NCI-H69 (cell line): ENCODE results near the gene MTMR4.
"Not testable (repeated sequence)": the region's sequence is repeated elsewhere in the genome, so short reads cannot be mapped to it uniquely, and the experiment has no call there.

Source experiments
- DNase-seq: peaks from one replicate; lab custom pipeline; 2025; lab: John Stamatoyannopoulos, UW

Gene MTMR4

DNA sequence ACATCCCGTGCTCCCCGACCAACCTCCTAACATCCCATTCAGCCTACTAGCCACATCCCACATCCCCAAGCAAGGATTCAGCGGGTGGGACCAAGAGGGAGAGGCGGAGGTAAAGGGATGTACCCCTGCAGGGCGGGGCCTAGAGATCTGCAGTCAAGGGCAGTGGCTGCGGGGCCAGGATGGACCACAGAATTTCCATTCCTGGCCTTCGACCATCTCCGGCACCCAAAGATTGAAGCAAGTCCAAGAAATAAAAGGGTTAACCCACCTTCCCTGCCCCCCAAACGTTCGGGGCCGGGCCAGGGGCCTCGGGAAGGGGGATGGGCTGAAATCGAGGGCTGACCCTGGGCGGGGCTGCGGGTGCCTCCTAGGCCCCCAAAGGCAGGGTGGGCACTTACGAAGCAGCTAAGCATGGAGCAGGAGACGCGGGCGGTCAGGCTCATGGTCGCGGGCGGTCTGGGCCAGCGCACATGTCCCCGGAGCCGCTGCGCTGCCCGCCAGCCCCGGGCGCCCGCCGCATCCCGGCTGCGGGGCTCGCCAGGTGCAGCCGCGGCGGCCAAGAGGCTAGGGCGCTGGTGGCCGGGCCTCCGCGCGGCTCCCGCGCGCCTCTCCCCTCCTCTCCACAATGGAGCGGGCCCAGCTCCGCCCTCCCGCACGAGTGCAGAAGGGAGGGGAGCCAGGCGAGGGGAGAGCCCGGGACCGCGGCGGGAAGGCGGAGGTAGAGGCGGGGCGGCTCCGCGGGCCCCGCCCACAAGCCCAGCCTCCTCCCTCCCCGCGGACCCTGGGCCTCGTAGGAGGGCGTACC is at the start of gene MTMR4:
TSS of gene MTMR4 (minus strand) at position 674 of the 805 bp plus-strand sequence. CDS start at position 443, 231 bp downstream.
- DNase-seq = peak; percentile 95

DNA sequence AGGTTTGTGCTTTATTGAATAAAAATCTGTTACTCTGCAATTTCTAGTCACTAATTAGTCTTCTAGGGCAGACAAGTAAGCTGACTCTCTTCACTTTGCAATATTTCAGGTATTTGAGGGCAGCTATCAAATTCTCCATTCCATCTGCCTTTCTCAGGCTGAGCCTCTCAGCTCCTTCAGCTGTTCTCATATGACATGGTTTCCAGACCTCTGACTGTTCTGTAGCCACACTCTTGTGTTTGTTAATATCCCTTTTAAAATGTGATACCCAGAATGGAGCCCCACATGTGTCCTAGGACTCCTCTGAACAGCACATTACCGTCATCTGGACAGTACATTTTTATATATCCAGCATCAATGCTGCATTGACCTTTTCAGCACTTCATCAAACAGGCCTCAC is 46.1 kb upstream of the MTMR4 start:
- DNase-seq = peak; percentile 12

DNA sequence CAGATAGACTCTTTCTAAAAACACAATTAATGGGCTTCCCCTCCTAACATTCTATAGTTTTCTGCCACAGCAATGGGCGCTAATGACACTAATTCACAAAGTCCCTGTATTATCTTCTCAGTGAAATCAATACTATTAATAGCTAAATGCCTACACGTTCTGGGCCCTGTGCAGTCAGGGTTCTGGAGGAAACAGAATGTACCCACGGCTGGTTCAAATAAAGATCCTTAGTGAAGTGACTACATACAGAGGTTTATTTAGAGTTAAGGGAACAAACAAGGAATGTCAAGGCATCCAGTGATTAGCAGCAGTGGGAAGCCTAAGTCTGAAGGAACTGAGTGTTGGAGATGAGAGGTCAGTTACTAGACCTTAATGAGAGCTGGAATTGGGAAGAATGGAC is 43.5 kb upstream of the MTMR4 start:
- no peak for DNase-seq

DNA sequence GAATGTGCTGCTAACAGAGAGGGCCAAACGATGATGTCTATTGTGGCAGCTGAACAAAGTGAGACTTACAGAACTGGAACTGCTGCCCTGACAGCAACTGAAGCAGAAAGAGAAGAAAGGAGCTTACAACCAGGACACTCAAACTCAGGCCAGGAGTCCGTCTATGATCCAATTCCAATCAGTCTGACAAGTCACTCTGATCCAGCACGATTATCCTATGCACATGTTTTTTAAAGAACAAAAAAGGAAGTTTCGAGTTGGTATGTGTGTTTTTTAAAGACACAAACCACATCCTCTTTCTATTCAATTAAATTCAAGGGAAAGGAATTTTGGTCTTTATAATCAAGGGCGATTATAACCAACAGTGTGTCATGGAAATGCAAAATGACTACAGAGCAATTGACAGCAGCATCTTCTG is 42.4 kb upstream of the MTMR4 start:
- DNase-seq = no peak

- DNase-seq = not testable (repeated sequence)
These were observed 40.7 kb upstream of the MTMR4 start for GRCh38 chr17:58555109-58555508.

DNA sequence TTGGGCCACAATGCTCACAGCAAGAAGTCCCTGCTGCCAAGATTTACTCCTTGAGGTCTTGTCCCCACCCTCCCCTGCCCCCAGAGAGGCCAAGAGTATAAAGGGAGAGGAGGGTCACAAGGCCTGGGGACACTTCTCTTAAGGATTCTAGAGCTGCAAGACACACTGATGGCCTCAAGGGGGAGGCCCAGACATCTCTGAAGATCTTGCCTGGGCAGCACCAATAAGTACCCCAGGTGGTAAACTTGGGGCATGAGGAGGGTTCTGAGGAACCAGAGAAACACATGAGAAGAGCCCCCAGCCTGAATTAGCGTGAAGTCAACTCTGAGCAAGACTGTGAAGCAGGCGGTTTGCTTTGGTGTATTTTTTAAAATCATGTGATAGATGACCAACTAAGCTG is 26.8 kb upstream of the MTMR4 start:
- peak; percentile 29 for DNase-seq

DNA sequence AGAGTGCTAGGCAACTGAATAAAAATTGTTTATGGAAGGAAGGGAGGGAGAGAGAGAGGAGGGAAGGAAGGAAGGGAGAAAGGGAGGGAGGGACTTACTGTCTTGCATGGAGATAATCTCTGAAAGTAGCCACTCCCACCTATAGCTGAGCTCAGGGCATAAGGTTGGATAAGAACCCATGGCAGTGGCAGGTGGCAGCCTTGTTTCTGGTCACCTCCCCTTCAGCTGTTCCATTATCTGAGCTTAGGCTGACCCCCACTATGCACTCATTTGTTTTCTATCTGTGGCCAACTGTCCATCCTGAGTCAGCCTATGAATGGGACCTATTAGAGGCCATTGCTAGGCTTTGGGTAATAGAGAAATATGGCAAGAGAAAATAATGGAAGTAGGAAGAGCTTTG is 25.3 kb upstream of the MTMR4 start:
- peak; percentile 77 for DNase-seq

- peak; percentile 72 for DNase-seq
These were observed 24.5 kb upstream of the MTMR4 start for GRCh38 chr17:58538811-58539409.

DNA sequence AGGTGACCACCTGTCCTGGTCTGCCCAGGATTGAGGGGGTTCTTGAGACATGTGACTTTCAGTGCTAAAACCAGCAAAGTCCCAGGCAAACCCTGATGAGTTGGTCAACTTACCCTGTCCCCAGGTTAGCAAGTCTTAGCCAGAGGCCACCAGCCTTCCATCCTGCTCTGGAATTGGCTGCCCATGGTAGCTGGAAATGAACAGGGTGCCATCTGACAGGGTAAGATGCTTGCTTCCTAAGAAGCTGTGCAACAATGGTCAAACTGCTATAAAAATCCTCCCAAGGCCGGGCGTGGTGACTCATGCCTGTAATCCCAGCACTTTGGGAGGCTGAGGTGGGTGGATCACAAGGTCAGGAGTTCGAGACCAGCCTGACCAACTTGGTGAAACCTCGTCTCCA is 22.8 kb upstream of the MTMR4 start:
- no peak for DNase-seq

GRCh38 chr17:58536542-58536941 is 22.1 kb upstream of the MTMR4 start:
- DNase-seq = peak; percentile 13

DNA sequence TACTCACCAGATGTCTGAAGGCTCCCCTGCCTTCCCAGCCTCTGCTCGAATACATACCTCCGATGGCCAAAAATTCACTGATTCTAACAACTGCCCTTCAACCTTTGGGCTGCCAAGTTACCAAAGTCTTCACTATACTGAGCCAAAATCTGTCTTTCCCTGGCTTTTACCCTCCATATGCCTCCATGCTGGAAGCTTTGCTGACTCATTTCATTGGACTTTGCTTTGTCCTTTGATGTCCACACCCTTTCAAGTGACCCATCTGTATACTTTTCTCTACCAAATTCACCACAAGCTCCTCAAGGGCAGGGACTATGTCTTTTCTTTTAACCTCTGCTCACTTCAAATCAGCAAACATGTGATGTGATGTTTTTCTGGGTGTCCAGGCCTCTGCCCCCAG is 21.0 kb upstream of the MTMR4 start:
- DNase-seq = no peak

DNA sequence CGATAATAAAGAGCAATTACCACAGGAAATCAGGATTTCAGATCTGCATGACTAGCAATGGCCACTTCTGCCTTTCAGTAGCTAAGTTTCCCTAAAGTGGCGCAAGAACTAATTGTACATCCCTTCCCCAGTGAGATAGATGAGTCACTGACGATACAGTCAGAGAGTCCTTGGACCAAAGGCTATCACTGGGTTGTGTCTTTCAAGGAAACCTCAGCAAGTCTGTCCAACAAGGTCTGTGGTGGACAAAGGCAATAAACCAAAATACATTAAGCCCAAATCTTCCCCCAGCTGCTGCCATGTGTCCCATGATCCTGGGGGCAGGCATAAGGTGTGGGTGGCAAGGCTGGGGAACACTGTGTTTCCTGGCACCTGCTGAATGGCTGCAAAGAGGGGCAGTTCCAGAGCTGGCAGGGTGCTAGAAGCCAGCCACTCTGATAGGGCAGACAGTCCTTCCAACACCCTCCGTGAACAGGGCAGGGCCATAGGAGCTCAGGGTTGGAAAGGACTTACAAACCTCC is 20.5 kb upstream of the MTMR4 start:
- DNase-seq = no peak

DNA sequence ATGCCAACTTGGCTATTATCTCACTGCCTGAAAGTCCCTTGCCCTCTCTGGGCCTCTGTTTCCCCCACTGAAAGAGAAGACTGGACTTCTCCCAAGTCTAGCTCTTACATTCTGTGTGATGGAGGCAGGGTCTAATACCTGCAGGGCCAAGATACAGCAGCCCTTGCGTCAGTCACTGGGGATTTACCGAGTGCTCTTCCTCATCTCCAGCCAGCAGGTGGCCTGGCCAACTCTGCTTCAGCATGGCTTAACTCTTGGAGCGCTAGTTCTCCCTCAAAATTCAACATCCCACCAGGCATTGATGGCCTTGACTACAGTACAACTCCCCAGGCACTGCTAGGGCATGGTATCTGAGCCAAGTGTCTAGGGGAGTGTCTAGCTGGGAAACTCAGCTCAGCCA is 19.9 kb upstream of the MTMR4 start:
- DNase-seq = no peak

- DNase-seq = no peak
These were observed 19.3 kb upstream of the MTMR4 start for GRCh38 chr17:58533616-58534188.

DNA sequence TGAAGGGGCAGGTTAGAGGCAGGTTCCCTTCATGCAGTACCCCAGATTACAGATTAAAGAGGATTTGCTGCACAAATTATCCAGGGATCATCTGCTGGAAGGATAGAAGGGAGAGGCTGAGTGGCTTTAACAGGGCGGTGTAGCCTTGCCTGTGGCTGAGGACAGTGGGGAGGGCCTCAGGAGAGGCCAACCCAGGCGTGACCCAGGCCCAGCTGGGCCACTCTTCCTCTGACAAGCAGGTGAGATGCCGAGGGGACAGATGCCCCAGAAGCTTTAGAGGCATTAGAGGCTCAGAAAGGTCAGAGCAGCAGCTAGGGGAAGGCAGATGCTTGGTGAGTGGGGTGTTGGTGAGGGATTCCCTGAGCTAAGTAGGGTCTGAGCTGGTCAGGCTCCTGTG is 18.1 kb upstream of the MTMR4 start:
- no peak for DNase-seq

- peak; percentile 79 for DNase-seq
These were observed 17.5 kb upstream of the MTMR4 start for GRCh38 chr17:58531661-58532554.

- DNase-seq = no peak
These were observed 16.7 kb upstream of the MTMR4 start for GRCh38 chr17:58531122-58531521.

DNA sequence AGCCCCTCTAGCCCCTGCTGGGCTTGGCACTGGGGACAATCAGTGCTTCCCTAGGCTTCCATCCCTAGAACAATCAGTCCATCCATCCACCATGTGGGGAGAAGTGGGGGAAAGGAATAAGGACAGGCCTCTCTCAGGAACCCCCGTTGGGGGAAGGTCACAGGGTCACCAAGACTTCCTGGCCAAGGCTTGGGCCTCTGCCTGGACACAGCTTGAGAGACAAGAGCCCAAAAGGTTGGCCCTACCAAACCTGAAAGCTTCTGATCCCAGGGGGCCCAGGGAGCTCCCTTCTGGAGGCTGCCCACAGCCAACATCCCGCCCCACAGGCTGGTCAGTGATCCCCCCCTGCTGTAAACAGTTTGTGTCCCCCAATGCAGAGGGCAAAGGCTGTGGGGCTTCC is 16.2 kb upstream of the MTMR4 start:
- DNase-seq = no peak

GRCh38 chr17:58529275-58529674 is 14.8 kb upstream of the MTMR4 start:
- no peak for DNase-seq

DNA sequence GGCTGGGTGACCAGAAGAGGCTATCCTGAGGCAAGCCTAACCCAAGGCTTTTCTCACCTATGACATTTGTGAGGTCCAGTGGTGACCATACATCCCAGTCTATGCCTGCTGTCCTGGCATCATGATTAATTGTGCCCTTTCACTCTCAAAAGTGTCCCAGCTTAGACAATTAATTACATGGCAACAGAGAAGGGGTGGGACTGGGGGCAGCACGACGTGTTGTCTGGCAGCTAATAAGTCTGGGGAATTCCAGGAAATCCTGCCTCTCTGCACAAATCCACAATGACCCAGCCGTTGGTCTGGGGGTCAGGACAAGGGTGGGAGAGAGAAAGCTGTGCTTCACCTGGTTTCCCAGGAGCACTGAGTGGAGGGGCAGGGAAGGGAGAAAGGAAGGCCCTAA is 14.0 kb upstream of the MTMR4 start:
- DNase-seq = peak; percentile 39

DNA sequence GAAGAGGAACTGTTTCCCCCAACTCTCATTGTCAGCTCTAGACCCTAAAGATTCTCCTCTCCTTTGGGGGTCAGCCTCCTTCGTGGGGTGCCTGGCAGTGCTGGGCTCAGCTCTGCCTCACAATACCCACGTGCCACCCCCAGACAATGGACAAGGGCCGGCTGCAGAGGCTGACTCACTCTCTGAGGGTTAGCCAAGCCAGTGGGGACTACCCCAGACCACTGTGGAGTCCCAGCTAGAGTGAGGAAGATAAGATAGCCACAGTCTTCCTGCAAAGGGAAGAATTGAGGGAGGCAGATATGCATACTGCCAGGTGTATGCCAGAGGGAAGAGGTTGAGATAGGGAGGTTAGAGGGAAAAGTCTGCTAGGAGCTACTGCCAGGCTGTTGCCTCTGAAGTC is 13.5 kb upstream of the MTMR4 start:
- DNase-seq = no peak

DNA sequence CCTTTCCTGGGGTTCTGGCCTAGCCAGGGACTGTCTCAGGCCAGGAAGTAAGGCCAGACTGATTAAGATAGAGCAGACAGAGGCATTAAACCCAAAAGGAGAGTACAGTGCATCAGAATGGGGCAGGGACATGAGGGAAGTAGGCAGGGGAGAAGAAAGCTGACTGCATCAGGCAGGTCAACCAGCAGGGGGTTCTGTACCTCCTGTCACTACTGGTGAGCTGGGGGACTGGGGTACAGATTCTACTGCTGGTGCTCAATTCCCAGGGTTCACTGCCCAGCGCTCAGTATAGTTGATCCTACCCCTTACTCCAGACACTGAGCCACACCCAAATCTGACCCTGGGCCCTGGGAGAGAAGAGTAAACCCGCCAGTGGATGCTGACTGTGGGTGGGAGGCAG is 12.9 kb upstream of the MTMR4 start:
- DNase-seq = no peak
